HEK293 (cell line): ENCODE results near the gene D2HGDH.

Experiments
- CTCF ChIA-PET: fragments of 350-600 bp; formaldehyde crosslinking; extraction: SDS; loops from one replicate; lab custom pipeline; 2021; ENCODE audit warnings: antibody characterized with exemption; lab: Yijun Ruan, JAX
- POLR2A ChIA-PET: fragments of 300-600 bp; formaldehyde crosslinking; extraction: SDS; loops from one replicate; lab custom pipeline; 2020; ENCODE audit warnings: antibody characterized with exemption, inconsistent platforms; lab: Yijun Ruan, JAX
- H3K27ac ChIP-seq: fragments of 200-500 bp; sonication (Bioruptor generic); 2 replicates; pipeline ENCODE4 v1.5.1; 2014; ENCODE audit warnings: low read depth, low read length, control low read depth, inconsistent platforms; ENCODE audit errors: extremely low read depth
- H3K36me3 ChIP-seq, 2 experiments: fragments of 200-500 bp in 1 of 2; sonication (Bioruptor generic) in 1 of 2; 1 replicate in 1 of 2; 2 replicates in 1 of 2; pipeline ENCODE4 v1.5.1; 2014 to 2017; ENCODE audit warnings: inconsistent platforms in 2 of 2, low read length in 2 of 2; ENCODE audit not compliant: control insufficient read depth in 2 of 2, insufficient read depth in 1 of 2
- H3K4me1 ChIP-seq: fragments of 200-500 bp; sonication (Bioruptor generic); 2 replicates; pipeline ENCODE4 v1.5.1; 2014; ENCODE audit warnings: mild to moderate bottlenecking, low read length, inconsistent platforms; ENCODE audit not compliant: control insufficient read depth, insufficient read depth
- H3K4me3 ChIP-seq: 2 replicates; pipeline ENCODE4 v1.5.1; 2011; ENCODE audit warnings: low read depth, mild to moderate bottlenecking, control low read depth, low read length, moderate library complexity
- H3K9me3 ChIP-seq: fragments of 200-500 bp; sonication (Bioruptor generic); 2 replicates; pipeline ENCODE4 v1.5.1; 2014; ENCODE audit warnings: low read depth, low read length, inconsistent platforms; ENCODE audit not compliant: control insufficient read depth, insufficient read depth
- BCL11A ChIP-seq: fragments of 450-650 bp; formaldehyde crosslinking; IDR thresholded peaks from 2 replicates; pipeline ENCODE4 v1.5.1; 2016; ENCODE audit warnings: low read depth, missing biosample characterization, missing genetic modification characterization
- BCL11B ChIP-seq: fragments of 450-650 bp; formaldehyde crosslinking; IDR thresholded peaks from 2 replicates; pipeline ENCODE4 v1.5.1; 2016; ENCODE audit warnings: low read depth, missing biosample characterization, missing genetic modification characterization
- GLIS2 ChIP-seq: fragments of 450-650 bp; formaldehyde crosslinking; IDR thresholded peaks from 2 replicates; pipeline ENCODE4 v1.5.1; 2016; ENCODE audit warnings: missing biosample characterization, missing genetic modification characterization
- INSM2 ChIP-seq: fragments of 450-650 bp; formaldehyde crosslinking; IDR thresholded peaks from 2 replicates; pipeline ENCODE4 v1.5.1; 2016; ENCODE audit warnings: missing biosample characterization, missing genetic modification characterization
- MYNN ChIP-seq: fragments of 450-650 bp; formaldehyde crosslinking; IDR thresholded peaks from 2 replicates; pipeline ENCODE4 v1.5.1; 2016; ENCODE audit warnings: missing biosample characterization, missing genetic modification characterization, borderline replicate concordance
- REPIN1 ChIP-seq: fragments of 450-650 bp; formaldehyde crosslinking; IDR thresholded peaks from 2 replicates; pipeline ENCODE4 v1.5.1; 2017; ENCODE audit warnings: missing biosample characterization, missing genetic modification characterization, low read depth
- ZBTB20 ChIP-seq: fragments of 450-650 bp; formaldehyde crosslinking; IDR thresholded peaks from 2 replicates; pipeline ENCODE4 v1.5.1; 2016; ENCODE audit warnings: missing biosample characterization, missing genetic modification characterization
- ZNF16 ChIP-seq: fragments of 450-650 bp; formaldehyde crosslinking; IDR thresholded peaks from 2 replicates; pipeline ENCODE4 v1.5.1; 2016; ENCODE audit warnings: low read depth, missing biosample characterization, missing genetic modification characterization
- ZNF169 ChIP-seq: fragments of 450-650 bp; formaldehyde crosslinking; IDR thresholded peaks from 2 replicates; pipeline ENCODE4 v1.5.1; 2016; ENCODE audit warnings: missing biosample characterization, missing genetic modification characterization
- ZNF175 ChIP-seq: fragments of 450-650 bp; formaldehyde crosslinking; IDR thresholded peaks from 2 replicates; pipeline ENCODE4 v1.5.1; 2016; ENCODE audit warnings: missing biosample characterization, missing genetic modification characterization
- ZNF292 ChIP-seq: fragments of 450-650 bp; formaldehyde crosslinking; IDR thresholded peaks from 2 replicates; pipeline ENCODE4 v1.5.1; 2016; ENCODE audit warnings: low read depth, missing biosample characterization, missing genetic modification characterization, borderline replicate concordance
- ZNF302 ChIP-seq: fragments of 450-650 bp; formaldehyde crosslinking; IDR thresholded peaks from 2 replicates; pipeline ENCODE4 v1.5.1; 2016; ENCODE audit warnings: missing biosample characterization, missing genetic modification characterization, low read depth
- ZNF335 ChIP-seq: fragments of 450-650 bp; formaldehyde crosslinking; conservative IDR thresholded peaks from 2 replicates; pipeline ENCODE4 v1.5.1; 2016; ENCODE audit warnings: missing biosample characterization, missing genetic modification characterization
- ZNF341 ChIP-seq: fragments of 450-650 bp; formaldehyde crosslinking; IDR thresholded peaks from 2 replicates; pipeline ENCODE4; 2016; ENCODE audit warnings: low read depth, missing biosample characterization, missing genetic modification characterization
- ZNF354C ChIP-seq: fragments of 450-650 bp; formaldehyde crosslinking; IDR thresholded peaks from 2 replicates; pipeline ENCODE4 v1.5.1; 2016; ENCODE audit warnings: missing biosample characterization, missing genetic modification characterization, low read depth, borderline replicate concordance
- ZNF426 ChIP-seq: fragments of 450-650 bp; formaldehyde crosslinking; IDR thresholded peaks from 2 replicates; pipeline ENCODE4 v1.5.1; 2017; ENCODE audit warnings: missing biosample characterization, missing genetic modification characterization, mild to moderate bottlenecking, inconsistent platforms, moderate library complexity
- ZNF48 ChIP-seq: fragments of 450-650 bp; formaldehyde crosslinking; IDR thresholded peaks from 2 replicates; pipeline ENCODE4 v1.5.1; 2016; ENCODE audit warnings: missing biosample characterization, missing genetic modification characterization
- ZNF488 ChIP-seq: fragments of 450-650 bp; formaldehyde crosslinking; IDR thresholded peaks from 2 replicates; pipeline ENCODE4 v1.5.1; 2016; ENCODE audit warnings: missing biosample characterization, missing genetic modification characterization
- ZNF621 ChIP-seq: fragments of 450-650 bp; formaldehyde crosslinking; IDR thresholded peaks from 2 replicates; pipeline ENCODE4 v1.5.1; 2017; ENCODE audit warnings: missing biosample characterization, missing genetic modification characterization
- ZNF670 ChIP-seq: fragments of 450-650 bp; formaldehyde crosslinking; IDR thresholded peaks from 2 replicates; pipeline ENCODE4 v1.5.1; 2016; ENCODE audit warnings: missing biosample characterization, missing genetic modification characterization, low read depth
- ZSCAN5A ChIP-seq: fragments of 450-650 bp; formaldehyde crosslinking; IDR thresholded peaks from 2 replicates; pipeline ENCODE4 v1.5.1; 2016; ENCODE audit warnings: missing biosample characterization, missing genetic modification characterization
- ZXDB ChIP-seq: fragments of 450-650 bp; formaldehyde crosslinking; IDR thresholded peaks from 2 replicates; pipeline ENCODE4 v1.5.1; 2016; ENCODE audit warnings: missing biosample characterization, missing genetic modification characterization

Gene D2HGDH

GRCh38 chr2:241768850-241769249 is 34.4 kb downstream of the D2HGDH start:
- CTCF ChIA-PET: interaction anchor here (1.0 kb wide), 1 partner anchor 14 kb away, joined by 3 read pairs; no protein-coding TSS in a partner anchor
- TF ChIP-seq ZXDB (tag by site-specific recombination) (no peak), ZNF621 (no peak), ZNF292 (no peak), ZNF341 (tag by site-specific recombination) (no peak), REPIN1 (tag by site-specific recombination) (no peak), GLIS2 (tag by site-specific recombination) (no peak), ZSCAN5A (tag by site-specific recombination) (no peak), INSM2 (tag by site-specific recombination) (no peak), ZNF48 (tag by site-specific recombination) (no peak), ZNF426 (tag by site-specific recombination) (no peak), ZNF16 (no peak), BCL11B (tag by site-specific recombination) (no peak), ZNF488 (tag by site-specific recombination) (no peak), ZNF670 (no peak), ZNF302 (tag by site-specific recombination) (no peak), ZBTB20 (tag by site-specific recombination) (no peak), ZNF354C (tag by site-specific recombination) (no peak)
- Histone ChIP-seq H3K4me3 (no peak overlapping the region), H3K9me3 (no peaks in the 10 kb centered on the region), H3K4me1 (no peaks in the 10 kb centered on the region), H3K36me3 (no peaks in the 10 kb centered on the region), H3K27ac (no peak overlapping the region)
- POLR2A ChIA-PET: no interaction called here

- no peaks in the 10 kb centered on the region for H3K4me1 ChIP-seq
- H3K36me3 ChIP-seq: no peaks in the 10 kb centered on the region
- no peaks in the 10 kb centered on the region for H3K9me3 ChIP-seq
- no peak overlapping the region for H3K4me3 ChIP-seq
- TF ChIP-seq ZNF169 (tag by site-specific recombination) (no peak), BCL11A (no peak), MYNN (tag by site-specific recombination) (no peak), ZNF335 (tag by site-specific recombination) (no peak), ZNF175 (no peak)
- no peak overlapping the region for H3K27ac ChIP-seq
- ChIA-PET CTCF (no interaction called here), POLR2A (no interaction called here)
These were observed 35.4 kb downstream of the D2HGDH start for GRCh38 chr2:241769819-241770184.
